ENCODE measurements around the gene SP140L.
"Not testable (repeated sequence)": the region's sequence is repeated elsewhere in the genome, so short reads cannot be mapped to it uniquely, and the experiment has no call there.

Gene SP140L

DNA sequence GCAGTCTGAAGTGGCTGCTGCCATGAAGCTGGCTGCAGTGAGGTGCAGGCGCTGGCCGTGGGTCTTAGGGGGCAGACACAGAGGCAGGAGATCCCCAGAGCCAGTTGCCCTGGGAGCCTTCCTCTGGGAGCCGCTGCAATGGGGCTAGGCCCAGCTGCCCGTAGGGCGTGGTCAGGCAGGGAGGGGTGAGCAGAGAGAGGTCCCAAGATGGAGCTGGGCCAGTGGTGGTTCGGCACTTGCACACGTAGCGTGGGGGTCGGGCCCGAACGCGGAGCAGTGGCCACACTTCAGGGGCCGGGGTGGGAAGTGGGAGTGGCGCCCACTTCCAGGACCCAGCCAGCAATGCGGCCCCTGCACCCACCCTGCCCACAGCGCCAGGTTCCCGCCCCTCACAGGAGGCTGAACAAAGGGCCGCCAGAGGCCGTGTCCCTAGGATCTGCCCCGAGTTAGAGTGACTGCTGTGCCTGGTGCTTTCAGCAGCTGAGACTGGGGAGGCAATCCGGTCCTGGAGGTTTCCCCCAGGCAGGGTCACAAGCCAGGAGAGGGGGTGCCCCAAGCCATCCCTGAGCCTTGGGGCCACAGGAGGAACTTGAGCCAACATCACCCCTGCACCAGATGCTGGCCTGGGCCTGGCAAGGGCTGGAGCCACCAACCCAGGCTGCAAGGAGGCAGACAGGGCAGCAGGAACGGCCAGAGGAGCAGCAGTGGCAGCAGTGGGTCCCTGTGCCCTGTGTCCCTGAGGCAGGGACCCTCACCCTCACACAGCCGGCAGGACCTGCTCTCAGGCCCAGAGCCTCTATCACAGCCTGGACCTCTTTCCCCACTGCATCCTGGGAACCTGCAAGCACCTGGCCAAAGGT is 21.3 kb upstream of the SP140L start:
- TF ChIP-seq, protein P1, sequence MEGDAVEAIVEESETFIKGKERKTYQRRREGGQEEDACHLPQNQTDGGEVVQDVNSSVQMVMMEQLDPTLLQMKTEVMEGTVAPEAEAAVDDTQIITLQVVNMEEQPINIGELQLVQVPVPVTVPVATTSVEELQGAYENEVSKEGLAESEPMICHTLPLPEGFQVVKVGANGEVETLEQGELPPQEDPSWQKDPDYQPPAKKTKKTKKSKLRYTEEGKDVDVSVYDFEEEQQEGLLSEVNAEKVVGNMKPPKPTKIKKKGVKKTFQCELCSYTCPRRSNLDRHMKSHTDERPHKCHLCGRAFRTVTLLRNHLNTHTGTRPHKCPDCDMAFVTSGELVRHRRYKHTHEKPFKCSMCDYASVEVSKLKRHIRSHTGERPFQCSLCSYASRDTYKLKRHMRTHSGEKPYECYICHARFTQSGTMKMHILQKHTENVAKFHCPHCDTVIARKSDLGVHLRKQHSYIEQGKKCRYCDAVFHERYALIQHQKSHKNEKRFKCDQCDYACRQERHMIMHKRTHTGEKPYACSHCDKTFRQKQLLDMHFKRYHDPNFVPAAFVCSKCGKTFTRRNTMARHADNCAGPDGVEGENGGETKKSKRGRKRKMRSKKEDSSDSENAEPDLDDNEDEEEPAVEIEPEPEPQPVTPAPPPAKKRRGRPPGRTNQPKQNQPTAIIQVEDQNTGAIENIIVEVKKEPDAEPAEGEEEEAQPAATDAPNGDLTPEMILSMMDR (conservative IDR thresholded peaks at IDR 0.05; ENCODE audit: low read depth, low read length): no peak
- no peak for DNase-seq (ENCODE audit: low read depth)
- no peak overlapping the region for H3K4me3 ChIP-seq (ENCODE audit: low read depth, low read length)

DNA sequence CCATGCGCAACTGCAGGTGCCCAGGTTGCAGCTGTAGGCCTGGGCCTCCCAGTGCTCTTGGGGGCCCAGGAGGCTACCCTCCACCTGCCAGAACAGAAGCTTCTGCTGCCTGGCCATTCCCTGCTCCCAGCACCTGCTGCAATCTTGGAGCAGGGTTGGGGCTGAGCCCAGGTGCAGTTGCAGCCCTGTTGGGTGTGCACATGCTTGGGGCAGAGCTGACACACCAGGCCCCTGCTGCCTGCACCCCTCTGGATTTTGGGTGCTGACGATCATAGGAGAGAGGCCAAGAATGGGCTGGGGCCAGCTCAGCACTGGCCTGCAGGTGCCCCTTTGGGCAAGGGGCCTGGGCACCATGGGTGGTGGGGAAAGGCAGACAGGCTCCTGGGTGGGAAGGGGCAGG is 20.5 kb upstream of the SP140L start:
- DNase-seq (ENCODE audit: low read depth): no peak
- TF ChIP-seq, protein P1 (conservative IDR thresholded peaks at IDR 0.05; ENCODE audit: low read depth, low read length): no peak
- H3K4me3 ChIP-seq (ENCODE audit: low read depth, low read length): no peak overlapping the region

DNA sequence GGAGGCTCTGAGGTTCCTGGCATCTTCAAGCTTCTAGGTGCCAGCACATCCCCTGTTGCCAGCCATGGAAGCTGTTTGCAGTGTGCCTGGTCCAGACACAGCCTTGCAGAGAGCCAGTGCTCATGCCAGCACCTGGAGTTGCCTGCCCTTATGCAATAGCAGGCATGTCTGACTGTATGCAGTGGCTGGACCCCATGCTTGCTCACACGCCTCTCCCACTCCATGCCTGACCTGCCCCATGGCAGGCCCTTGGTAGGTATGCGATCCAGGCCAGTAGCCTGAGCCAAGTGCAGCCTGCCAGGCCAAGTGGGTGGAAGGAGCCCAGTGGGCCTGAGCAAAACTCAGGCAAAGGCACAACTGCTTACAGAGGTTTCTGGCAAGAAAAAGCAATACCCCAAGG is 19.5 kb upstream of the SP140L start:
- TF ChIP-seq, protein P1 (conservative IDR thresholded peaks at IDR 0.05; ENCODE audit: low read depth, low read length): no peak
- DNase-seq (ENCODE audit: low read depth): no peak
- no peak overlapping the region for H3K4me3 ChIP-seq (ENCODE audit: low read depth, low read length)

DNA sequence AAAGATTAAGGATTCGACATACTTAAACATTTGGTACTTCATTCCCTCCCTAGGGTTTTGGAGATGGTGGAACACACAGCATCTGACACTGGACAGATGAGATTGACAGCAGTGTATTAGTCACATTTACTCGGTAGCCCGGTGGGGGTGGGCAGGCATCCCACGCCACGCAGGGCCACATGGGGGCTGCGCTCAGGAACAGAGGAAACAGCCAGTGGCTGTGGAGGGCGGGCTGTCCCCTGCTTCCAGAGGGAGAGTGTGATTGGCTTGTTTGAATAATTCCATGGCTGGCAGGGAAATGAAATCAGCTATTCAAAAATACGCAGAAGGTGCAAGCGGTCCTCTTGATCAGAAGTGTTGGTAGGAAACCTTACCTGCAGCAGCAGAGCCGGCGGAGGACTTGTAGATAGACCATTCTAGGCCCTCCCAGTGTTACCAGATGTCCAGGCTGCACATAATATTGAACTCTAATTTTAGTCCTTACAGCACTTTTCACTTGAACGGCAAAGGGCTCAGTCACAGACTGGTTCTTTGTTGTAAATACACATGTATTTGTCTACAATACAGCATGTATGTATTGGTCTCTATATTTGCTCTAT is 18.5 kb upstream of the SP140L start:
- TF ChIP-seq, protein P1 (conservative IDR thresholded peaks at IDR 0.05; ENCODE audit: low read depth, low read length): no peak
- no peak for DNase-seq (ENCODE audit: low read depth)
- no peak overlapping the region for H3K4me3 ChIP-seq (ENCODE audit: low read depth, low read length)

DNA sequence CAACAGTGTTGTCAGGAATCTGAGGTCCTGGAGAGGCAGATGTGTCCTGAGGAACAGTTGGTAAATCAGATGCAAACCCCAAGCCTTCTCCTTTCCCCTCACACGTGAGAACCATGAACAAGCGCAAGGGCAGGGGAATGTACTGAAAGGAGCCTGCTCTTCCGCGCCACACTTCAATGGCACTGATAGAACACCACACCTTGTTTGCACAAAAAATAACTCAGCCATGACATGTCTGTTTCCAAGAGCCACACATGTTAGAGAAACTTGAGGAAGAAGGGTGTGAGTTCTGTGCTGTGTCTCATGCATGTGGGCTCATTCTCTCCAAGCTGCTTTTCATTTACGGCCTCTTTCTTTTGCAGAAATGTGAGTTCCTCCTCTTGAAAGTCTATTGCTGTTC is 16.2 kb upstream of the SP140L start:
- DNase-seq (ENCODE audit: low read depth); H3K4me3 ChIP-seq (ENCODE audit: low read depth, low read length): not testable (repeated sequence)

DNA sequence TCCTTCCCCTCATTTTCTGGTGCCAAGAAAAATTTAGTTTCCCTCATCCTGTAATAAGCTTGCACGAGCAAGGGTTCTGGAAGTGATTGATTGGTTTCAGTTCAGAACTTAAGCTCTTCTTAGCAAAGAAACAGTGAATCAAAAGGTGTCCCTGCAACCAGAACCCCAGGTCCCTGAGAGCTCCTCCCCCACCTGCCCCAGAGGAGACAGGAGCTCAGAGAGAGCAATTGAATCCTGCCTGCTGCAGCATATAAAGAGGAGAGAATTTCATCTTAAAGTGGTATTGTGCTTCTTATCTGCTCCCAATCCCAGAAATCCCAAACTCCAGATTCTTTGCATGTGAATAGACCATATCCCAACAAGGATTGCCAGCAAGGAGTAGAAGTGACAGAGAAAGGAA is 15.4 kb upstream of the SP140L start:
- H3K4me3 ChIP-seq (ENCODE audit: low read depth, low read length); DNase-seq (ENCODE audit: low read depth): not testable (repeated sequence)

DNA sequence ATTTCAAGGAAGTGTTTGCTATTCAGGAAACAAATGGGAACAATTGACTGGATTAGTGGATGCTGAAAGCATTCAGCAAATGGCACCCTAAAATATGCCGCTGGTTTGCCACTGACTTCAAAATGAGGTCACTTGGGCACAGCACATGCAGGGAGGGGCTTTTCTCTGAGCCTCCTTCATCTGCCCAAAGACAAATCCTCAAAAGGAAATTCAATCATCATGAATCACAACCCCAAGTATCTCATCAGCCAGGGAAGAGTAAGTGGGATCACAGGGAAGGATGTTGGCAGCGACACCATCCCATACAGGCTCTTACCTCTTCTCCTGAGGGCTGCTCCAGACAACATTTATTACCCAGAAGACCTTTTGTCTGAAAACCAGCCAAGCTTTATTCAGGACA is 14.4 kb upstream of the SP140L start:
- no peak for DNase-seq (ENCODE audit: low read depth)
- TF ChIP-seq, protein P1 (conservative IDR thresholded peaks at IDR 0.05; ENCODE audit: low read depth, low read length): no peak

DNA sequence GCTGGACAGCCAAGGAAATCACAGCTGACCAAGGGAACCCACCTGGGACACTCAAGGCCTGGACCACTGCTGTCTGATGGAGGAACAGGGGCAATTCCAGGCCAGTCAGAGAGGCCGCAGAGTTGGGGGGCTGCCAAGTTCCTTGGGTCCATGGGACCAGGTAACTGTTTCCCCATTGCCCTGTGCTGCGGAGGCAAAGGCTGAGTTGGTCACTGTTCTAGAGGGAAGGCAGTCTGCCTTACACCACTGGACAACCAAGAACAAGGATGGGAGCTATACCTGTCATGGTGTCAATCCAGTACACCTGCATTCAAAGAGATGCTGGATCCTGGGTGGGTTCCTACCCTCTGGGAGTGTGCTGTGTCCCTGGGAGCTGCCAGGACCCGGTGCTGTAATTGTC is 9.6 kb upstream of the SP140L start:
- no peak overlapping the region for H3K4me3 ChIP-seq (ENCODE audit: low read depth, low read length)
- DNase-seq (ENCODE audit: low read depth): no peak
- TF ChIP-seq, protein P1 (conservative IDR thresholded peaks at IDR 0.05; ENCODE audit: low read depth, low read length): no peak

More for the DNA sequence above, 14.4 kb upstream of the SP140L start:
- H3K4me3 ChIP-seq (ENCODE audit: low read depth, low read length): no peak overlapping the region
